ENCODE results near the gene MAML3. TPM values are rescaled to one million over a fixed set of nuclear protein-coding genes. Genes with fewer than 3 reads are reported as not detected.

MAML3 gene
- total and polyA plus RNA-seq, 2 donors: 6.7 to 7.0 TPM

GRCh38 chr4:139887376-139887802, 266.6 kb downstream of the MAML3 start:
- Histone ChIP-seq H3K4me3 (ENCODE audit: low read depth, low read length) (no peak overlapping the region), H3K4me1 (ENCODE audit: insufficient read depth) (no peaks in the 10 kb centered on the region), H3K27ac (ENCODE audit: low read depth) (no peak overlapping the region), H3K36me3 (ENCODE audit: insufficient read depth) (no peaks in the 10 kb centered on the region)
- 41% methylated on average over 4 of the region's 4 CpGs for WGBS
- no peak for DNase-seq (ENCODE audit: extremely low spot score)

GRCh38 chr4:139886798-139887197, 267.2 kb downstream of the MAML3 start:
- Histone ChIP-seq H3K27ac (ENCODE audit: low read depth) (no peak overlapping the region), H3K4me3 (ENCODE audit: low read depth, low read length) (no peak overlapping the region), H3K36me3 (ENCODE audit: insufficient read depth) (no peaks in the 10 kb centered on the region), H3K4me1 (ENCODE audit: insufficient read depth) (no peaks in the 10 kb centered on the region)
- DNase-seq (ENCODE audit: extremely low spot score): no peak
- WGBS: 46% methylated on average over 8 of the region's 8 CpGs

- Histone ChIP-seq H3K27ac (ENCODE audit: low read depth) (no peak overlapping the region), H3K36me3 (ENCODE audit: insufficient read depth) (no peaks in the 10 kb centered on the region), H3K4me1 (ENCODE audit: insufficient read depth) (no peaks in the 10 kb centered on the region), H3K4me3 (ENCODE audit: low read depth, low read length) (no peak overlapping the region)
- 93% methylated on average over 3 of the region's 3 CpGs for WGBS
- no peak for DNase-seq (ENCODE audit: extremely low spot score)
Observed at GRCh38 chr4:139884438-139884837, 269.5 kb downstream of the MAML3 start.

GRCh38 chr4:139880841-139881240, 273.1 kb downstream of the MAML3 start:
- no peak overlapping the region for H3K27ac ChIP-seq (ENCODE audit: low read depth)
- DNase-seq (ENCODE audit: extremely low spot score): no peak
- no peaks in the 10 kb centered on the region for H3K36me3 ChIP-seq (ENCODE audit: insufficient read depth)
- 50% methylated on average over 5 of the region's 5 CpGs for WGBS
- no peaks in the 10 kb centered on the region for H3K4me1 ChIP-seq (ENCODE audit: insufficient read depth)
- H3K4me3 ChIP-seq (ENCODE audit: low read depth, low read length): no peak overlapping the region

GRCh38 chr4:139878050-139878449, 275.9 kb downstream of the MAML3 start:
- H3K4me3 ChIP-seq (ENCODE audit: low read depth, low read length): no peak overlapping the region
- DNase-seq (ENCODE audit: extremely low spot score): no peak
- 93% methylated on average over 9 of the region's 9 CpGs for WGBS
- no peak overlapping the region for H3K27ac ChIP-seq (ENCODE audit: low read depth)
- H3K36me3 ChIP-seq (ENCODE audit: insufficient read depth): no peaks in the 10 kb centered on the region
- H3K4me1 ChIP-seq (ENCODE audit: insufficient read depth): no peaks in the 10 kb centered on the region

- H3K27ac ChIP-seq (ENCODE audit: low read depth): no peak overlapping the region
- H3K4me1 ChIP-seq (ENCODE audit: insufficient read depth): no peaks in the 10 kb centered on the region
- no peak for DNase-seq (ENCODE audit: extremely low spot score)
- H3K4me3 ChIP-seq (ENCODE audit: low read depth, low read length): no peak overlapping the region
- WGBS: 59% methylated on average over 5 of the region's 5 CpGs
- no peaks in the 10 kb centered on the region for H3K36me3 ChIP-seq (ENCODE audit: insufficient read depth)
Observed at GRCh38 chr4:139876337-139876941, 277.5 kb downstream of the MAML3 start.

GRCh38 chr4:139875411-139875825, 278.6 kb downstream of the MAML3 start:
- Histone ChIP-seq H3K36me3 (ENCODE audit: insufficient read depth) (no peaks in the 10 kb centered on the region), H3K4me3 (ENCODE audit: low read depth, low read length) (no peak overlapping the region), H3K4me1 (ENCODE audit: insufficient read depth) (no peaks in the 10 kb centered on the region), H3K27ac (ENCODE audit: low read depth) (no peak overlapping the region)
- no peak for DNase-seq (ENCODE audit: extremely low spot score)
- WGBS: 90% methylated on average over 6 of the region's 6 CpGs

- no peak overlapping the region for H3K4me3 ChIP-seq (ENCODE audit: low read depth, low read length)
Observed at GRCh38 chr4:139873111-139873860, 280.7 kb downstream of the MAML3 start.

GRCh38 chr4:139872274-139872673, 281.7 kb downstream of the MAML3 start:
- Histone ChIP-seq H3K27ac (ENCODE audit: low read depth) (no peak overlapping the region), H3K4me3 (ENCODE audit: low read depth, low read length) (no peak overlapping the region), H3K4me1 (ENCODE audit: insufficient read depth) (no peaks in the 10 kb centered on the region), H3K36me3 (ENCODE audit: insufficient read depth) (no peaks in the 10 kb centered on the region)
- 78% methylated on average over 2 of the region's 2 CpGs for WGBS
- DNase-seq (ENCODE audit: extremely low spot score): no peak

More at GRCh38 chr4:139873111-139873860, 280.7 kb downstream of the MAML3 start:
- Histone ChIP-seq H3K36me3 (ENCODE audit: insufficient read depth) (no peaks in the 10 kb centered on the region), H3K4me1 (ENCODE audit: insufficient read depth) (no peaks in the 10 kb centered on the region), H3K27ac (ENCODE audit: low read depth) (no peak overlapping the region)
- DNase-seq (ENCODE audit: extremely low spot score): no peak
- 89% methylated on average over 4 of the region's 4 CpGs for WGBS

GRCh38 chr4:139869810-139870209, 284.2 kb downstream of the MAML3 start:
- Histone ChIP-seq H3K4me3 (ENCODE audit: low read depth, low read length) (no peak overlapping the region), H3K36me3 (ENCODE audit: insufficient read depth) (no peaks in the 10 kb centered on the region), H3K4me1 (ENCODE audit: insufficient read depth) (no peaks in the 10 kb centered on the region), H3K27ac (ENCODE audit: low read depth) (no peak overlapping the region)
- no peak for DNase-seq (ENCODE audit: extremely low spot score)
- WGBS: 77% methylated on average over 4 of the region's 4 CpGs

GRCh38 chr4:139866276-139866962, 287.6 kb downstream of the MAML3 start:
- no peak overlapping the region for H3K27ac ChIP-seq (ENCODE audit: low read depth)
- H3K4me1 ChIP-seq (ENCODE audit: insufficient read depth): no peaks in the 10 kb centered on the region
- H3K4me3 ChIP-seq (ENCODE audit: low read depth, low read length): no peak overlapping the region
- DNase-seq (ENCODE audit: extremely low spot score): no peak
- no peaks in the 10 kb centered on the region for H3K36me3 ChIP-seq (ENCODE audit: insufficient read depth)
- WGBS: 70% methylated on average over 13 of the region's 13 CpGs

GRCh38 chr4:139865537-139865936, 288.4 kb downstream of the MAML3 start:
- H3K4me3 ChIP-seq (ENCODE audit: low read depth, low read length): no peak overlapping the region
- H3K36me3 ChIP-seq (ENCODE audit: insufficient read depth): no peaks in the 10 kb centered on the region
- H3K27ac ChIP-seq (ENCODE audit: low read depth): no peak overlapping the region
- 98% methylated on average over 5 of the region's 5 CpGs for WGBS
- DNase-seq (ENCODE audit: extremely low spot score): no peak
- no peaks in the 10 kb centered on the region for H3K4me1 ChIP-seq (ENCODE audit: insufficient read depth)

- no peaks in the 10 kb centered on the region for H3K36me3 ChIP-seq (ENCODE audit: insufficient read depth)
- WGBS: 88% methylated on average over 3 of the region's 3 CpGs
- H3K4me3 ChIP-seq (ENCODE audit: low read depth, low read length): no peak overlapping the region
- H3K4me1 ChIP-seq (ENCODE audit: insufficient read depth): no peaks in the 10 kb centered on the region
- DNase-seq (ENCODE audit: extremely low spot score): no peak
- H3K27ac ChIP-seq (ENCODE audit: low read depth): no peak overlapping the region
Observed at GRCh38 chr4:139863531-139863930, 290.5 kb downstream of the MAML3 start.

GRCh38 chr4:139861471-139861870, 292.5 kb downstream of the MAML3 start:
- no peak overlapping the region for H3K27ac ChIP-seq (ENCODE audit: low read depth)
- no peaks in the 10 kb centered on the region for H3K36me3 ChIP-seq (ENCODE audit: insufficient read depth)
- no peak for DNase-seq (ENCODE audit: extremely low spot score)
- WGBS: 78% methylated on average over 4 of the region's 4 CpGs
- H3K4me1 ChIP-seq (ENCODE audit: insufficient read depth): no peaks in the 10 kb centered on the region
- no peak overlapping the region for H3K4me3 ChIP-seq (ENCODE audit: low read depth, low read length)

Data from urinary bladder (tissue), 4 donors.